ENCODE measurements around the gene PITPNM3.

DNA sequence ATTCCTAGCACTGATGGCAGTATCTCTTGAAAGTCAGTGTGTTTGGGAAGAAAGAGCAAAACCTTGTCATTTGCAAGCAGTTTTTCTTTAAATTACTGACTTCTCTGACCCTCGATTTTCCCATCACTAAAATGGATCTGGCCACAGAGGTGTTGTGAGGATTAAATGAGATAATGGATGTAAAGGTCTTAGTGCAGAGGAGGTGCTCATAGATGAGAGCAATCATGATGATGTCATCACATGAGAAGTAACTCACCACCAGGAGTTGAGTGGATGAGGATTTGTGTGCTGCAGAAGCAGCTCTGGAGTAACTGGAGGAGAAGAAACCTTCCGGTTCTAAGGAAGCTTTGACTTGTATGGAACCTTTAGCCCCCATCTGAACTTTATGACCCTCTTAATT, 30.6 kb downstream of the PITPNM3 start:
- no peak for TF ChIP-seq POLR2A (IDR thresholded peaks at IDR 0.05)
- TF ChIP-seq, protein P1, sequence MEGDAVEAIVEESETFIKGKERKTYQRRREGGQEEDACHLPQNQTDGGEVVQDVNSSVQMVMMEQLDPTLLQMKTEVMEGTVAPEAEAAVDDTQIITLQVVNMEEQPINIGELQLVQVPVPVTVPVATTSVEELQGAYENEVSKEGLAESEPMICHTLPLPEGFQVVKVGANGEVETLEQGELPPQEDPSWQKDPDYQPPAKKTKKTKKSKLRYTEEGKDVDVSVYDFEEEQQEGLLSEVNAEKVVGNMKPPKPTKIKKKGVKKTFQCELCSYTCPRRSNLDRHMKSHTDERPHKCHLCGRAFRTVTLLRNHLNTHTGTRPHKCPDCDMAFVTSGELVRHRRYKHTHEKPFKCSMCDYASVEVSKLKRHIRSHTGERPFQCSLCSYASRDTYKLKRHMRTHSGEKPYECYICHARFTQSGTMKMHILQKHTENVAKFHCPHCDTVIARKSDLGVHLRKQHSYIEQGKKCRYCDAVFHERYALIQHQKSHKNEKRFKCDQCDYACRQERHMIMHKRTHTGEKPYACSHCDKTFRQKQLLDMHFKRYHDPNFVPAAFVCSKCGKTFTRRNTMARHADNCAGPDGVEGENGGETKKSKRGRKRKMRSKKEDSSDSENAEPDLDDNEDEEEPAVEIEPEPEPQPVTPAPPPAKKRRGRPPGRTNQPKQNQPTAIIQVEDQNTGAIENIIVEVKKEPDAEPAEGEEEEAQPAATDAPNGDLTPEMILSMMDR (IDR thresholded peaks at IDR 0.05) = no peak
